ENCODE measurements around the gene LOC128125822.
"Not testable (repeated sequence)": the region's sequence is repeated elsewhere in the genome, so short reads cannot be mapped to it uniquely, and the experiment has no call there.

LOC128125822 gene

GRCh38 chr6:63582579-63583231 is 10.4 kb downstream of the LOC128125822 start:
- DNase-seq (ENCODE audit: low spot score), result no peak

GRCh38 chr6:63584125-63584514 is 11.8 kb downstream of the LOC128125822 start:
- DNase-seq (ENCODE audit: low spot score), result no peak

- DNase-seq (ENCODE audit: low spot score), result no peak
These were observed 12.3 kb downstream of the LOC128125822 start for GRCh38 chr6:63584566-63584965.

- not testable (repeated sequence) for DNase-seq (ENCODE audit: low spot score)
These were observed 13.4 kb downstream of the LOC128125822 start for GRCh38 chr6:63585652-63586051.

- DNase-seq (ENCODE audit: low spot score), result no peak
These were observed 17.7 kb downstream of the LOC128125822 start for GRCh38 chr6:63589952-63590411.

GRCh38 chr6:63592886-63593285 is 20.6 kb downstream of the LOC128125822 start:
- no peak for DNase-seq (ENCODE audit: low spot score)

- no peak for DNase-seq (ENCODE audit: low spot score)
These were observed 25.1 kb downstream of the LOC128125822 start for GRCh38 chr6:63597141-63598048.

GRCh38 chr6:63598049-63599036 is 26.1 kb downstream of the LOC128125822 start:
- DNase-seq (ENCODE audit: low spot score), result peak; percentile 68

DNA sequence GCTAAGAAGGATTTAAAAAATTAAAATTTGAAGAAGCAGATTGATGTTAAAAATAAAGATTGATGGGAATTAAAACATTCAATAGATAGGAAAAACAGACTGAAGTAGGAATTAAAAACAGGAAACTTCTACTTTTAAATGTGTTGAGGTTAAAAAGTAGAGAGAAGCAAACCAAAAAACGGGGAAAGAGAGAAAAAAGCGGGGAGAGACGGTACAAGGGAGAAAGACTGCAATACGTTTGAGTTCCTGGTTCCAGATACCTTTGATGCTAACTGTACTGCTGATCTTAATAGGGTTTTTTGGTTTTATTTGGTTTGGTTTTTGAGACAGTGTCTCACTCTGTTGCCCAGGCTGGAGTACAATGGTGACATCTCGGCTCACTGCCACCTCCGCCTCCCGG is 27.0 kb downstream of the LOC128125822 start:
- DNase-seq (ENCODE audit: low spot score), result no peak

GRCh38 chr6:63600136-63600535 is 27.9 kb downstream of the LOC128125822 start:
- DNase-seq (ENCODE audit: low spot score), result no peak

DNA sequence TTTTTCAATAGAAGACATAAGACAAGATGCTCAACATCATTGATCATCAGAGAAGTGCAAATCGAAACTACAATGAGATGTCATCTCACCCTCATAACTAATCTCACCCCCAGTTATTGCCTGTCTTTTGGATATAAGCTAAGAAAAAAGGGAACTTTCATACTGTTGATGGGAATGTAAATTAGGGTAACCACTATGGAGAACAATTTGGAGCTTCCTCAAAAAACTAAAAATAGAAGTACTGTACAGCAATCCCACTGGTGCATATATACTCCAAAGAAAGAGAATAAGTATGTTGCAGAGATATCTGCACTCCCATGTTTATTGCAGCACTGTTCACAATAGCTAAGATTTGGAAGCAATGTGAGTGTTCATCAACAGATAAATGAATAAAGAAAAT is 37.0 kb downstream of the LOC128125822 start:
- no peak for DNase-seq (ENCODE audit: low spot score)

GRCh38 chr6:63610944-63611343 is 38.7 kb downstream of the LOC128125822 start:
- DNase-seq (ENCODE audit: low spot score), result no peak

- no peak for DNase-seq (ENCODE audit: low spot score)
These were observed 39.3 kb downstream of the LOC128125822 start for GRCh38 chr6:63611560-63611959.

DNA sequence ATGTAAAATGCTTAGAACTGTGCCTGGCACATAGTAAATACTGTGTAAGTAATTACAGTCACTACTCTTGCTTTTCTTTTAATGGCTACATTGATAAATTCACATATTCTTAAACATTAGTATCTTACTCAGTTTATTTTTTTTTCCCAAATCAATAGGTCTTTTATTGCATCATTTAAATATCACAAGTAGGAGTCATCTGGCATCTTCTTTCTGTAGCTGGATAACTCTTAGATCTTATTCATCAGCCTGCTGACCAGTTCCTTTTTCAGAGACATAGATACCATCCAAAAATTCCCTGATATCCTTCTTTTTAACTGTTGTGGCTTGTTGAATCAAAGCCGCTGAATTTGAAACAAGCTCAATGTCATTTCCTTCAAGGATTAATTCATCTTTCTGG is 43.3 kb downstream of the LOC128125822 start:
- DNase-seq (ENCODE audit: low spot score), result no peak

Data from iPS-NIHi11 (cell line).